HG02870 (cell line): ENCODE data around the gene NELFCD.

ENCODE experiments used
- ATAC-seq: cut with Tn5 transposase; IDR thresholded peaks from one replicate; pipeline ENCODE4 v1.9.1; 2021; ENCODE audit warnings: mild to moderate bottlenecking, moderate library complexity; ENCODE audit not compliant: unreplicated experiment

Gene NELFCD

DNA sequence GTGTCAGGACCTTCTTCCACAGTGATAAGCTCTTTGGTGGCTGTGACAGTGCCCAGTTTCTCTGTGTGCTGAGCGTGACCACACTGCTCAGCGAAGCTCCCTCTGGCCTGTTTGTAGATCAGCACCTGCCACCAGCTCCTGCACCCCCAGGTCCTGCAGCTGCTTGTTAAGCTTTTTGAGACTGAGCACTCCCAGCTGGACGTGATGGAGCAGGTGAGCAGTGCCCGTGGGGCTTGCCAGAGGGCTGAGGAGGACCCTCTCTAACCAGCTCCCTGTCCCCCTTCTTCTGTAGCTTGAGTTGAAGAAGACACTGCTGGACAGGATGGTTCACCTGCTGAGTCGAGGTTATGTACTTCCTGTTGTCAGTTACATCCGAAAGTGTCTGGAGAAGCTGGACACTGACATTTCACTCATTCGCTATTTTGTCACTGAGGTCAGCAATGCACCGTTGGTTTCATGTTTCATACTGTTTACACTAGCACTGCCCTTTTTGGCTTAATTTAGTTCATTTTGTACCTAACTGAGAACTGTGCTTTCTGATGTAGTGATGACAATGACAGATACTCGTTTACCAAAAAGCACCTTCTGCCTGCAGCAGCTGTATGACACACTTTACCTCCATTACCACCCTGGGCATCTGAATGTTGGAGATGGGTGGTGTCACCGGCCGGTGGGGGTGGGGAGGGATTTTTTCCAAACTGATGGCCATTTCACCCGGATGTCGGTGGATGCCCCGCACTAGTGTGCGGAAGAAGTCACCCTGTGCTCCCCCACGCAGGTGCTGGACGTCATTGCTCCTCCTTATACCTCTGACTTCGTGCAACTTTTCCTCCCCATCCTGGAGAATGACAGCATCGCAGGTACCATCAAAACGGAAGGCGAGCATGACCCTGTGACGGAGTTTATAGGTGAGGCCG is 12.5 kb downstream of the NELFCD start:
- ATAC-seq: no peak

DNA sequence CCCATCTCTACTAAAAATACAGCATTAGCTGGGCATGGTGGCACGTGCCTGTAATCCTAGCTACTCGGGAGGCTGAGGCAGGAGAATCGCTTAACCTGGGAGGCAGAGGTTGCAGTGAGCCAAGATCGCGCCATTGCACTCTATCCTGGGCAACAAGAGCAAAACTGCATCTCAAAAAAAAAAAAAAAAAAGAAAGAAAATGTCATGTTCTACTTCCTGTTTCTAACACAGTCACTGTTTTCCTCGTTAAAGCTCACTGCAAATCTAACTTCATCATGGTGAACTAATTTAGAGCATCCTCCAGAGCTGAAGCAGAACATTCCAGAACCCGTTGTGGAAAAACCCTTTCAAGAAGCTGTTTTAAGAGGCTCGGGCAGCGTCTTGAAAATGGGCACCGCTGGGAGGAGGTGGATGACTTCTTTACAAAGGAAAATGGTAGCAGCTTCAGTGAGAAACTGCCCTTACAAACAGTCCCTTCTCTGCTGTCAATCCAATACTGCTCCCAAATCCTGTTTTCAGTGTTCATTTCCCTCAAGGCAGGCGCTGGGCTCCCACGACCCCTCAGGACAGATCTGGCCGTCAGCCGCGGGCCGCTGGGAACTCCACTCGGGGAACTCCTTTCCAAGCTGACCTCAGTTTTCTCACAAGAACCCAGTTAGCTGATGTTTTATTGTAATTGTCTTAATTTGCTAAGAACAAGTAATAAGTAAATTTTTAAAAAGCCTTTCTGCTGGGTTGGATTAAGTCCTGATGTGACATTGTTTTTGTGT is 13.5 kb downstream of the NELFCD start:
- no peak for ATAC-seq

DNA sequence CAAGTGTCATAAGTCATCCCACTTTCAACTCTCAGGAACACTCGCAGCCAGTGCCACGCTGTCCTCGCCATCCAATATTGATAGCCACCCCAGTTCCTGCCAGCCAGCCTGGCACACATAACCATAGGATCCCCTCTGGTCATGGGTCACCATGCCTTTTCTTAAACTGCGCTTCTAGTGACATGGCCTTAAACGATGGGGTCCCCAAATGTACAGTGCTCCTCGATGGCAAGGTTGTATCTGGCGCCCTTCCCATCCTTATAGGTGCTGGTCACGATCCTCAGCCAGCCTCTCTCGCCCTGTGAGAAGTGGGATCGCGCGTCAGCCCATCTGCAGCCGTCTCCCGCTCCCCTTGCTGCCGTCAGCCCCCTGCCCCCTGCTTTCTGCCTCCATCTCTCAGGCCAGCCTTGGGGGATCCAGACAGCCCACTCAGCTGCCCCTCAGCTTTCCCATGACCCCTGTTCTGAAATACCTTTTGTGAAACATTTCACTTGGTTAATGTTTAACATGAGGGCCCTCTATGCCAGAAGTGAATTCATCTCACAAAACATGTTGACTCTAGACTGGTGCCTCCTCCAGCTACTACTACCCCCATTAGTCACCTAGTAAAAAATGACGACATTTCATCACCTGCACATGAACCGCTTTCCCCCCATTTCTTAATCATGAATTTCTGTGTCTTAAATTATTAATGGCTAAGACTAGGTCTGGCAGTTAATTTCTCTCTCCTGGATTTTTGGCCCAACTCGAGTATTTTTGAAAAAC is 14.6 kb downstream of the NELFCD start:
- no peak for ATAC-seq

DNA sequence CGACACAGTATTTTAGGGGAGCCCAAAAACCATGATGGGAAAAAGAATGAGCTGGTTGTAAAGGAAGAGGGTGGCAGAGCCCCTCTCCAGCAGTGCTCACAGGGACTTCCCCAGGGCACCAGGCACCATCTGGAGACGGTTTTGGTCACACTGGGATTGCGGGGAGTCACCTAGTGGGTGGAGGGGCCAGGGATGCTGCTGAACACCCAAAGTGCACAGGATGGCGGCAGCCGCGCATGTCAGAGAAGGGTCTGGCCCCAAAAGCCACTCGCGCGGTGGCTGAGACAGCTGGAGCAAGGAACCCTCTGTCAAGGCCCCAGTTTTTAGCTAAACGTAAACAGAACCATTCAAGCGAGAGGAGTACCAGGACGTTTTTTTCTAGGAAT is 15.2 kb downstream of the NELFCD start:
- ATAC-seq: no peak

DNA sequence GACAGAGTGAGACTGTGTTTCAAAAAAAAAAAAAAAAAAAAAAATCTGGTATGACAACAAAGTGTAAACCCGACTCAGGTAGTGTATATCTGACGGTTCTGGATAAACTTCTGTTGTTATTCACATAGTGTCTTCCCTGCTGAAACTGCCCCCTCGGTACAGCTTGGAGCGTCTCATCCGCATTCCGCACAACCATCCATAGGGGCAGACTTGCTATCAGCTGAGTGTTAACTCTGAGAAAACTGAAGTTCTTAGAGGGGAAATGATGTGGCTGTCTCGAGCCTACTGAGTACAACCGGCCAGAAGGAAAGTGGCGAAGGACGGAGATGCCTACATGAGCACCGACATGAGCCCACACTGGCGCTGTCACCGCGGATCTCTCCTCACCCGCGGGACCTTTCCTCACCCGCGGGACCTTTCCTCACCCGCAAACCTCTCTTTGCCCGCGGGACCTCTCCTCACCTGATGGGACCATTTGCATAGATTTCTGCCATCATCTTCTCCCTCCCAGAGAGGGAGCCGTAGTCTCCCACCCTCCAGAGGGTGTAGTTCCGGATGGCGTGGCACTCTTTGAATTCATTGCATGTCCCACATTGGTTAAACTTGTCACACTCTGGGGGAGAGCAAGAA is 16.2 kb downstream of the NELFCD start:
- ATAC-seq: no peak

DNA sequence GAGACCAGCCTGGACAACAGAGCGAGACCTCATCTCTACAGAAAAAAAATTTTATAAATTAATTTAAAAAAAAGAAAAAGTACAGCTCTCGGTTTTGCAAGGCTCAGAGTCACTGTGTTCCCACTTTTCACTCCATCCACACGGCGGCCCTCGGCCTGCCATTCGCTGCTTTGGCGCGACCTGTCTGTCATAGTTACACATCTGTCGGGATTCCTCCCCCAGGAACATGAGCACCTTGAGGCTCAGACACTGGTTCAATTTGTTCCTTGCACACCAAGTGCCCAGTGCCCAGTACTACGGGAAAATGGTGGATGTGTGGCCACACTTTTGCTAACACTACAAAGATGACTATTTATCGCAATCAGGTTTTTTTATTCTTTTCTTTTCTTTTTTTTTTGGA is 17.6 kb downstream of the NELFCD start:
- ATAC-seq: no peak

DNA sequence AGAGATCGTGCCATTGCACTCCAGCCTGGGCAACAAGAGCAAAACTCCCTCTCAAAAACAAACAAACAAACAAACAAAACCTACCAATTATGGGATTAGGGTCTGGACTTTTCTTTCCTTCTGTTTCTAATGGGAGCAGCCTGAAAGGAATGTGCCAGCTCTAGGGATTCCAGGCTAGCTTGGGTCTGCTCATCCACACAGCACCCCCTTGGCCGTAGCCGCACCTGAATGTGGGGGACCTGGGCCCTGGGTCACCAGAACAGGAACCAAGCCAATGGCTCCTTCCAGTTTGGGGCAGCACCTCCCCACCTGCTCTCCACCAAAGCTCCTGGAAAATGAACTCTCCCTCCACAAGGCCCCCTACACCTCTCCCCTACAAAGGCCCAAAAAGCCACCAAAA is 19.3 kb downstream of the NELFCD start:
- ATAC-seq: no peak

DNA sequence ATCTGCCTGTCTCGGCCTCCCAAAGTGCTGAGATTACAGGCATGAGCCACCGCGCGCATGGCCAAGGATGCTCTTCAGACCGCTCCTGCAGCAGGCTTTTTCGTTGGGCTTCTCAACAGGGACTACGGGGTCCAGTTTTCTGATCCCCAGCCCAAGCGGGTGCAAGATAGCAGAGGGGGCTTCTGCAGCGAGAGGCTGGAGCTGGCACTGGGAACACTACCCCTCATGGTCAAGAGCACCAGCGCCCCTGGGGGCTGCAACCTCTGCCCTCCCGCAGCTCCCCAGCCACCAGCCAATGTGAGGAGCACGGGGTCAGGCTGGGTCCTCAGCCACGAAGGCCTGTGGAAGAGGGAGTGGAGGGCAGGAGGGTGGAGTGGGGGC is 20.0 kb downstream of the NELFCD start:
- ATAC-seq: no peak

DNA sequence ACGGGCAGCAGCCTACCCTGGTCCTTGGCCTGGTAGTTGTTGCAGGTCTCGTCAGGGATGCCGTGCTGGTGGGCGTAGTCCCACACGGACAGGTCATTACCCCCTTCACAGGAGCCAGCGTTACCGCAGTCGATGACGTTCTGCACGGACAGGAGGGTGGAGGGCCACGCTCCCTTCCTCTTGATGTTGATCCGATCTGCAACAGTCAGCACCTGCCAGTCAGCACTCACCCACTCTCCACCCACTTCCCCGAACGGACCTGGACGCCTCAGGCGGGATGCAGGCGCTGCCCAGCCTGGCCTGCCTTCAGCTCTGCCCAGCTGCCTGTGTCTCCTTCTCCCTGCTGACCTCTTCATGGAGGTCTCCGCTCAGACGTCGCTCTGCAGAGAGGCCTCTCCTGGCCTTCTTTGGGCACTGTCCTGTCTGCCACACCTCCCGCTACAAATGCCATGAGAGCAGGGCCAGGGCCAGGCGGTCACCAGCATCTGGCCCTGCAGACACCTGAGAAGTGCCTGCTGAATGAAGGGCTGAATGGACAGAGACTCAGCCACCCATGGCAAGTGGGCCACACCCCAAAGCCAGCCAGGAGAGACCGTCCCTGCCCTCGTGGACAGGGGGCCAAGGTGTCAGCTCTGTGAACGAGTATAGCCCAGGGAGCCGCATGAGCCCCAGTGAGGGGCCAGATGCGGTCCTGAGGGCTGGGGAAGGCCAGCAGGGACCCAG is 20.6 kb downstream of the NELFCD start:
- no peak for ATAC-seq

DNA sequence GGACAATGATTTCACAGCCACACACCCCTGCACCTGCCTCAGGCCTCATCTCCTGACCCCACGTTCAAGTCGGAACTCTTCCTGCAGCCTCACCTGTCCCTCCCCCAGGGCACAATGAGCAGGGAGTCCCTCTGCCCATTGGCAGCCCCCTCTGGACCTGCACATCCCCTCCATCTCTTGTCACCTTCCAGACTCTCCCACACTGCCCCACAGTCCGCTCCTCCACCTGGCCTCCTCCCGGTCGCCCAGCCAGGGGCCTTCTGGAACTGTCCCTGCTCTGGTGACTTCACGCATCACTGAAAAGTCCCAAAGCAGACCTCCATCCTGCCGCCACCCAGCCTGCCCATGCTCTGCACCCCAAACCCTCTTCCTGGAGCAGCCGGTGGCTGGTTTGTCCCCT is 21.3 kb downstream of the NELFCD start:
- ATAC-seq: no peak

DNA sequence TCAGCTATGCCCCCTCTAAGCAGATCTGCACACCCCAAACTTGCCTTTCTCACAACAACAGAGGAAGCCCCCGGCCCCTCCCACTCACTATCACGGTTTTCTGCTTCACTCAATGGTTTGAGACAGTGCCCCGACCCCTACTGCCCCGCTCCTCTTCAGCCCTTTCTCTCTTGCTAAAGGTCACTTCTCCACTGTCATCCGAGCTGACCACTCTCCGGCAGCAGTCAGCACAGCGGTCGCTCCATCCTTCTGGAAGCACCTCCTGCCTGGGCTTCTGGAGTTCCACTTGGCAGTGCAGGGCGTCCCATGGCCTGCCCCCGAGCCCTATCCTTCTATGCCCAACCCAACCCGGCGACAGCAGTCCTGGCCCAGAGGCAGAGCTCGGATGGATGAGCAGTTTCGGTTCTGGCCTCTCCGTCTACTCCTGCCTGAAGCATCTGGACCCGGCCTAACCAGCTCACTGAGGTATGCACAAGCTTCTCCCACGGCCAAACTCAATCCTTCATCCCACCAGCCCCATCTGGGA is 21.9 kb downstream of the NELFCD start:
- no peak for ATAC-seq

DNA sequence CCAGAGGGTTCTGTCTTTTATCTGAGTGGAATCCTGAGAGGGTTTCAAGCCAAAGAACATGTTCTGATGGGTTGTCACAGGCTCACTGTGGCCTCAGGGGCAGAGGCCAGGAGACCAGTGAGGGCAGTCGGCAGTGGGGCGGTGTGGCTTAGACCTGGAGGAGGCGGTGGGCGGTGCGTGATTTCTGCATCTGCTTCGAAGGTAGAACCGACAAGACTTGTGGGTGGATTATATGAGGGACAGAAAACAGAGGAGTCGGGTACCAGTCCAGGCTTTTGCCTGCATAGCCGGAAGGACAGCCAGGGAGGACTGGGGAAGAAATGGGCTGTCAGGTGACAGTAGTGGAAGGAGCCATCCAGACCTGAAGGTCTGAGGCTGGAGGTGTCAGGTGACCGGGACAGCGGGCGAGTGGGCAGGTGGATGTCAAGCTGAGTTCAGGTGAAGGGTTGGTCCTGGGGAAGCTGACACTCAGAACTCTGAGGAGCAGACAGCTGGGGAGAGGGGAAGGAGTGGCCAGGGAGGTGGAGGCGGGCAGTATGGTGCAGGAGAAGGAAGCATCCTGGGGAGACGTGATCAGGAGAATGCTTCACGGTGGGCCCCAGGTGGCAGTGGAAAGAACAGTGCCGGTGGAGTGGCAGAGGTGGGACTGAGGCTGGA is 22.9 kb downstream of the NELFCD start:
- no peak for ATAC-seq

DNA sequence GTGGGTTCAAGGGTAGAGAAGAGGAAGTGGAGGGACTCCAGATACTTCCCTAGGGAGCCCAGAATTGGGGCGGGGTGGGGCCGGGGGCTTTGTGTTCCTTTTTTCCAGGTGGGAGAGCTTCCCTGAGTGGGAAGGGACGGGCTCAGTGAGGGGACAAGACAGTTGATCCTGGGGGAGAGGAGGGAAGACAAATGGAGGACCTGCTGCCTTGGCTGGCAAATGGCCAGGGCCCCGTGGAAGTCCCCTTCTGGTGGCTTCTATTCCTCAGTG is 23.4 kb downstream of the NELFCD start:
- no peak for ATAC-seq

DNA sequence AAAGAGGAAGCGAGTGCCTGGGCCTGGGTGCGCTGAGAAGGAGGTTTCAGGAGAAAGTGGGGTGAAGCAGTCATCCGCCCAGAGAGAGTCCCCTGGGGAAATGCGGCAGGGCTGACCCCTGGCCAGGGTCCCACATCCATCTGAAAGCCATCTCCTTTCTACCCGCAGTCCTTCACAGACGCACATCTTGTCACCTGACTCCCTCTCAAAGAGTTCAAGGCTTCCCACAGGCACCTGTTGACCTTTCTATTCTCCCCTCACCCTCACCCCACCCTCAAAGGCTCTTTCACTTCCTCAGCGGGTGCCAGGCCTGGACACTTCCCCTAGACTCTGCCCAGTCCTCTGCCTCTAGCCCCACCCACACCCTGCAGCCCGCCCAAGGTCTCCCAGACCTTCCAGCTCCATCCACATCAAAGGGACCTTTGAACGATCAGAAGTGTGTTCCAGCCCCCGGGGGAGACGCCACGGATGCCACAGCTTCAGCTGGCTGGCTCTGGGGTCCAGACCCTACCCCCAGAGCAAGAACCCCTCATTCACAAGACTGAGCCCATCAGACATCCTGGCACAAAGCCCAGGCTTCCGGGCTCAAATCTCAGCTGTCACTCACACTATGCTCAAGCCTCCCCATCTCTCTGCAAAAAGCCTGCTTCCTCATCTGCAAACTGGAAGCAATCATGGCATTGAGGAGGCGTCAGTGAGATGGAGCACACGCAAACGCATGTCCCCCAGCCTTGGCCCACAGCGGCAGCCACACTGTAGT is 23.9 kb downstream of the NELFCD start:
- peak; percentile 41 for ATAC-seq

DNA sequence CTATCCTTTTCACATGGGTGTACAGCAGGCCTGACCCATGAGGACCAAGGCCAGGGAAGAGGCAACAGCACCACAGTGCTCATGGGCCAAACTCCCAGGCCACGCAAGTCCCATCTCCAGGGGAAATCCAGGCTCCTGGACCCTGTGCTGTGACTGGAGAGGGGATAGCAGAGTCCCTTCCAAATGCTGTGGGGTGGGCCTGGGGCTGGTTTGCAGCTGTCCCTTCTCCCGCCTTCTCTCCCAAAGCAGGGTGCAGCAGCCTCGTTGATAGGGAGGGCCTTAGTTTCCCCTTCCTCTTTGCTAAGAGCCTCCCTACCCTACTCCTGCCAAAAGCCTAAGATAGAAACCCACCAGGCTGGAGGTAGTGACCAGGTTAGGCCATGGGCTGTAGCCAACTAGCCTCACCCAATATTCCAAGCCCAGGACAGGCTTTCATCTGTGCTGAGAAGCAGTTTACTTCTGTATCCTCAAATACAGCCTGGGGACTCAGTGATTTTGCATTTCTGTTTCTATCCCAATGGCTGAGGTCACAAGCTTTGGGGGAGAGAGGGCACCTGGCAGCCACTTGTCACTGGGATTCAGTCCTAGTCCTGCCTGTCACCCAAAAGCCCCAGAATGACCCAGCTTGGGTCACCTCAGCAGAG is 24.6 kb downstream of the NELFCD start:
- ATAC-seq: no peak

DNA sequence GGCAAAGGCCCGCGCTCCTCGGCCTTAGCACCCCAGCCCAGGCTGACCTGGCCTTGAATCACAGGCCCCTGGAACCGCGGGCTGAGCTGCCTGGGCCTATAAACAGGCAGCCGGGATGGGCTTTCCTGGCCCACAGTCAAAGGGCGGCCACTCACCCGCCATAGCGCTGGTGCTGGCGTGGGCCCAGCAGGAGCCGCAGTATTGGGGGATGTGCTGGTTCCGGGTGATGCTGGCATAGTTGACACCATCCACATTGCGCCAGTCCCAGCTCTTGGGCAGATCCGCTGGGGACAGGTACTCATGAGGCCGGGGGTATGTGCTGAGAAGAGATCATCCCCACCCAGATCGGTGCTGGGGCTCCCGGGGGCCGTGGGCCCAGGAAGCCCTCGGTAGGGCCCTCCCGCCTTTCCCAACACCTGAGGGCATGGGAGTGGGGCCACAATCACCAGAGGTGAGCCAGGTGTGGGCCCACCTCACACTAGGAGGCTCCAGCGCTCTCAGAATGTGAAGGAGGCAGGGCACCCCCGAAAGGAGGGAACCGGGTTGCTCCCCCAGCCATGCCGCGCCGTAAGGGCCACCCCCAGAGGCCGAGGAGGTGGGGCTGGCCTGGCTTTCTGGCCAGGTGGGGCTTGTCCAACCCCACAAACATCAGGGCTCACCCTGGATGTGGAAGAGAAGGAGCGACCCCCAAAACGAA is 25.3 kb downstream of the NELFCD start:
- no peak for ATAC-seq

DNA sequence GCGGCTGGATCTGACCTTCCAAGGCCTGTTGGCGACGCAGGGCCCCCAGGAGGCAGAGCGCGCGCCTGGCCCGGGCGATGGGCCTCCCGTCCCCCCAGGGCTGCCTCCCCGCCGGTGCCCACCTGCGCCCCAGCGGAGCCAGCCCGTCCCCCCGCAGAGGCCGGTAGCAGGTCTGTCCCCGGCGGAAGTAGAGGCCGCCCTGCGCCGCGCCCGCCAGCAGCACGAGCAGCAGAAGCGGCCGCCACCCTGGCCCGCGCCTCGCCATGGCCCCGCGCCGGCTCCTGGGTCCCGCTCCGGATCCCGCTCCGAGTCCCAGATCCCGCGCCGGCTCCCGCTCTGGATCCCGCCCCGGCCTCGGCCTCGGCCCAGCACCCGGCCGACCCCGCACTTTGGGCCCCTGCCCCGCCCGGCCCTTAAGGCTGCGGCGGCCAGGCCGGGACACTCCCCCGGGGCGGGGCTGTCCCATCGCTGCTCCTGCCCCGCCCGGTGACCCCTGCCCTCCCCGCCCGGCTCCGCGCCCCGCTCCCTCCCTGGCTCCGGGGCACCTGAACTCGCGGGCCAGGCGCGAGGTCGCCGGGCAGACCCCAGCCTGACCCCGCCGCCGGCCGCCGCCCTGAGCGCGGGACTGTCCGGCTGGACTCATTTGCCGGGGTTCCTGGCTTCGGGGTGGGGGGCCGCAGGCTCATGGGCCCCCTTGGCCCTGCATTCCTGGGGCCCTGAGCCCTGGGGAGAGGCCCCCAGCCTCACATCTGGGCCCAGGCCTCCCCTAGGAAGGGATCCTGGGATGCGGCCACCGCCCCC is 26.0 kb downstream of the NELFCD start, which contains the start of gene CTSZ:
Gene CTSZ (minus strand): TSS at position 391 of the 801 bp plus-strand sequence. CDS start 126 bp downstream, at position 265.
- peak; percentile 26 for ATAC-seq
